IMR-90 (cell line): ENCODE measurements around the gene CACNA1G. TPM values are rescaled to one million over a fixed set of nuclear protein-coding genes. Genes with fewer than 3 reads are reported as not detected.

Source experiments
- ATAC-seq: fragments of 200-7000 bp; cut with Tn5 transposase; 2 replicates; pipeline ENCODE4 v1.9.1; 2020; ENCODE audit warnings: low read depth, mild to moderate bottlenecking, moderate library complexity
- BruUV-seq: library from RNA; stranded (reverse); fragments of 400-500 nt; replicated peaks from 2 replicates; lab custom pipeline; 2021; lab: Mats Ljungman, UMichigan
- CTCF ChIA-PET: fragments of 300-600 bp; formaldehyde crosslinking; extraction: SDS; loops from one replicate; lab custom pipeline; 2021; ENCODE audit warnings: antibody characterized with exemption; lab: Yijun Ruan, JAX
- POLR2A ChIA-PET: fragments of 300-600 bp; sonication (Branson Sonifier 250); formaldehyde crosslinking; loops from one replicate; lab custom pipeline; 2022; ENCODE audit warnings: antibody characterized with exemption; ENCODE audit not compliant: unreplicated experiment; lab: Charles Lee
- DNase-seq: peaks from one replicate; pipeline ENCODE4 v3.0.0; 2013
- H2AFZ ChIP-seq: replicated peaks from 2 replicates; pipeline ENCODE3; 2013; ENCODE audit warnings: low read length, mild to moderate bottlenecking; ENCODE audit not compliant: poor library complexity
- H2AK5ac ChIP-seq: 2 replicates; pipeline ENCODE4 v1.6.1; 2013; ENCODE audit warnings: low read depth, low read length, inconsistent platforms
- H2AK9ac ChIP-seq: replicated peaks from 2 replicates; pipeline ENCODE3; 2013; ENCODE audit warnings: mild to moderate bottlenecking, low read depth, low read length, moderate library complexity; ENCODE audit not compliant: poor library complexity
- H2BK120ac ChIP-seq: 2 replicates; pipeline ENCODE4 v1.6.1; 2013; ENCODE audit warnings: low read depth, low read length, inconsistent platforms
- H2BK15ac ChIP-seq: 3 replicates; pipeline ENCODE4 v1.6.1; 2013; ENCODE audit warnings: low read depth, low read length, inconsistent platforms
- H2BK20ac ChIP-seq: 2 replicates; pipeline ENCODE4 v1.6.1; 2013; ENCODE audit warnings: low read depth, mild to moderate bottlenecking, inconsistent platforms, low read length, moderate library complexity
- H2BK5ac ChIP-seq: 2 replicates; pipeline ENCODE4 v1.6.1; 2013; ENCODE audit warnings: mild to moderate bottlenecking, low read depth, low read length, inconsistent platforms; ENCODE audit not compliant: poor library complexity, severe bottlenecking
- H3K14ac ChIP-seq: replicated peaks from 2 replicates; pipeline ENCODE4 v1.6.1; 2013; ENCODE audit warnings: low read depth, low read length, inconsistent platforms
- H3K18ac ChIP-seq: 2 replicates; pipeline ENCODE4 v1.6.1; 2013; ENCODE audit warnings: low read depth, low read length, control low read depth
- H3K23ac ChIP-seq: 2 replicates; pipeline ENCODE4 v1.6.1; 2013; ENCODE audit warnings: low read depth, low read length, inconsistent platforms
- H3K27ac ChIP-seq: 2 replicates; pipeline ENCODE4 v1.5.1; 2013; ENCODE audit warnings: mild to moderate bottlenecking, control low read depth, low read length; ENCODE audit not compliant: insufficient read depth
- H3K27me3 ChIP-seq: 2 replicates; pipeline ENCODE4 v1.6.1; 2013; ENCODE audit warnings: low read length; ENCODE audit not compliant: control insufficient read depth, insufficient read depth
- H3K36me3 ChIP-seq: 2 replicates; pipeline ENCODE4 v1.6.1; 2013; ENCODE audit warnings: low read length, mixed read lengths; ENCODE audit not compliant: control insufficient read depth, insufficient read depth
- H3K4ac ChIP-seq: 2 replicates; pipeline ENCODE4 v1.6.1; 2013; ENCODE audit warnings: low read depth, low read length, inconsistent platforms
- H3K4me1 ChIP-seq: 2 replicates; pipeline ENCODE4 v1.6.1; 2013; ENCODE audit warnings: low read length, mixed read lengths; ENCODE audit not compliant: control insufficient read depth, insufficient read depth
- H3K4me2 ChIP-seq: 2 replicates; pipeline ENCODE4 v1.6.1; 2013; ENCODE audit warnings: low read depth, mild to moderate bottlenecking, control low read depth, low read length, moderate library complexity
- H3K4me3 ChIP-seq: 2 replicates; pipeline ENCODE4 v1.5.1; 2013; ENCODE audit warnings: low read depth, mild to moderate bottlenecking, control low read depth, low read length, moderate library complexity; ENCODE audit not compliant: insufficient read depth
- H3K56ac ChIP-seq: 2 replicates; pipeline ENCODE4 v1.6.1; 2013; ENCODE audit warnings: low read length, inconsistent platforms; ENCODE audit not compliant: insufficient read depth; ENCODE audit errors: extremely low read depth
- H3K79me1 ChIP-seq, 2 experiments: 2 replicates each; pipeline ENCODE4 v1.6.1; 2013; ENCODE audit warnings: low read length in 2 of 2, inconsistent platforms in 1 of 2, low read depth in 1 of 2
- H3K9ac ChIP-seq: 2 replicates; pipeline ENCODE4 v1.6.1; 2013; ENCODE audit warnings: low read depth, low read length, control low read depth
- H3K9me1 ChIP-seq: 2 replicates; pipeline ENCODE4 v1.6.1; 2013; ENCODE audit warnings: low read length, inconsistent platforms; ENCODE audit not compliant: insufficient read depth
- H3K9me3 ChIP-seq: 2 replicates; pipeline ENCODE4 v1.6.1; 2013; ENCODE audit warnings: low read length; ENCODE audit not compliant: control insufficient read depth, insufficient read depth
- H4K20me1 ChIP-seq: 2 replicates; pipeline ENCODE4 v1.6.1; 2013; ENCODE audit warnings: low read length, inconsistent platforms; ENCODE audit not compliant: insufficient read depth
- H4K5ac ChIP-seq: 2 replicates; pipeline ENCODE4 v1.6.1; 2013; ENCODE audit warnings: mild to moderate bottlenecking, low read depth, low read length, control low read depth
- H4K8ac ChIP-seq, 2 experiments: 2 replicates each; pipeline ENCODE4 v1.6.1; 2013; ENCODE audit warnings: low read depth in 2 of 2, low read length in 2 of 2, control low read depth in 1 of 2, inconsistent platforms in 1 of 2
- H4K91ac ChIP-seq: 2 replicates; pipeline ENCODE4 v1.6.1; 2013; ENCODE audit warnings: low read depth, low read length, inconsistent platforms; ENCODE audit not compliant: insufficient read depth
- CHD1 ChIP-seq: IDR thresholded peaks from 2 replicates; pipeline ENCODE4 v1.6.1; 2012; ENCODE audit warnings: low read depth, low read length, improper control_type of control experiment
- WGBS, 2 experiments: methylation state at CpG; one replicate each; pipeline versions ENCODE4 v1.1.5 to v1.1.7; 2013; ENCODE audit warnings: missing lambda C conversion rate in 2 of 2; ENCODE audit not compliant: insufficient read length in 1 of 2; ENCODE audit errors: extremely low coverage in 2 of 2; 5-methylcytosine and 5-hydroxymethylcytosine counted together
- dilution Hi-C: fragments of 300-500 bp; cut with HindIII; formaldehyde crosslinking; loops from one replicate; pipeline ENCODE4 v1.14.3; 2018; ENCODE audit warnings: low sequenced_read_pairs; ENCODE audit not compliant: unreplicated experiment
- in situ Hi-C: fragments of 300-500 bp; cut with MboI; formaldehyde crosslinking; loops from 3 replicates; pipeline ENCODE4 v1.14.3; 2019; ENCODE audit warnings: low sequenced_read_pairs, inconsistent platforms, mixed read lengths
- intact Hi-C: fragments of 100-400 bp; cut with micrococcal nuclease; formaldehyde crosslinking; loops from 2 replicates; pipeline ENCODE4 v1.10.0; 2022
- polyA plus RNA-seq, 3 experiments: library from polyadenylated mRNA; depleted of rRNA; stranded (reverse); fragments of >200 nt; gene quantifications; 2 replicates each; pipeline ENCODE4 v1.2.3, GENCODE V29; 2012; ENCODE audit warnings: low replicate concordance in 1 of 3
- total RNA-seq: library from RNA; depleted of rRNA; stranded (reverse); fragments of >200 nt; gene quantifications from 2 replicates; pipeline ENCODE4 v1.2.3, GENCODE V29; 2012

The CACNA1G gene
- total and polyA plus RNA-seq, 2 of the 4 experiments (the other 2 are of a cell fraction) = under 0.01 to 0.03 TPM

GRCh38 chr17:50561746-50562141, 1.2 kb downstream of the CACNA1G start:
- Histone ChIP-seq H2BK120ac (no peak overlapping the region), H3K27me3 (peaks cover 78% of the 10 kb centered on the region), H3K36me3 (no peaks in the 10 kb centered on the region), H2AK9ac (no peak overlapping the region), H2BK5ac (no peak overlapping the region), H3K23ac (no peak overlapping the region), H3K9me1 (0 out of 2 replicates have a peak, but pooled peaks cover 5% of the 10 kb centered on the region), H2BK20ac (no peak overlapping the region), H3K4ac (no peak overlapping the region), H2AFZ (no peak overlapping the region), H3K9me3 (no peaks in the 10 kb centered on the region), H3K4me1 (peaks cover 9% of the 10 kb centered on the region; the same call in 1 of the 2 replicates), H3K56ac (no peak overlapping the region), H3K4me2 (no peak overlapping the region), H4K8ac (no peak overlapping the region), H3K4me3 (no peak overlapping the region), H3K14ac (no peak overlapping the region), H3K79me1 (no peaks in the 10 kb centered on the region), H4K20me1 (peaks cover 3% of the 10 kb centered on the region; the same call in 1 of the 2 replicates), H2BK15ac (no peak overlapping the region), H2AK5ac (no peak overlapping the region), H3K18ac (no peak overlapping the region), H4K91ac (no peak overlapping the region), H3K27ac (no peak overlapping the region), H4K5ac (no peak overlapping the region), H3K9ac (no peak overlapping the region)
- DNase-seq (no peak), ATAC-seq (no peak)
- in situ Hi-C loops (no loop called here), intact Hi-C loops (no loop called here), dilution Hi-C loops (no loop called here)
- no TSS peak for BruUV-seq
- CTCF ChIA-PET = interaction anchor here (1.2 kb wide), 1 partner anchor 11 kb away, joined by 5 read pairs; no protein-coding TSS in a partner anchor
- no CpG with 5 or more reads among the region's 27 CpGs for WGBS, 2 experiments
- POLR2A ChIA-PET = no interaction called here
- TF ChIP-seq CHD1 = no peak
